ENCODE data around the gene TMEM88. TPM values are rescaled to one million over a fixed set of nuclear protein-coding genes. Genes with fewer than 3 reads are reported as not detected.

Gene TMEM88
- total and polyA plus RNA-seq, 2 of the 13 experiments (the other 11 are each of a cell fraction or from before 2014, with no cell fraction given), result 0.31 to 0.66 TPM

- TF ChIP-seq E2F1 (CRISPR knock-in tag; IDR thresholded peaks at IDR 0.05), result no peak
- no peak for TF ChIP-seq MYC (CRISPR knock-in tag; IDR thresholded peaks at IDR 0.05; ENCODE audit: borderline replicate concordance)
- TF ChIP-seq ZBTB14 (CRISPR knock-in tag; IDR thresholded peaks at IDR 0.05), result peak; percentile 34; the same call in 1 of the 2 replicates
- TF ChIP-seq SMAD1 (CRISPR knock-in tag; IDR thresholded peaks at IDR 0.05; ENCODE audit: borderline replicate concordance, low read depth), result no peak
- TF ChIP-seq ZNF281 (CRISPR knock-in tag; IDR thresholded peaks at IDR 0.05; ENCODE audit: borderline replicate concordance), result no peak
- no peak for TF ChIP-seq MLXIP (CRISPR knock-in tag; IDR thresholded peaks at IDR 0.05; ENCODE audit: borderline replicate concordance)
- no peak for TF ChIP-seq ZNF580 (CRISPR knock-in tag; IDR thresholded peaks at IDR 0.05; ENCODE audit: borderline replicate concordance, low read depth)
- TF ChIP-seq ZFP36L2 (CRISPR knock-in tag; IDR thresholded peaks at IDR 0.05), result no peak
- TF ChIP-seq MBNL3 (CRISPR knock-in tag; conservative IDR thresholded peaks at IDR 0.05), result no peak
- peak; percentile 15; the same call in 1 of the 2 replicates for TF ChIP-seq ZNF274 (CRISPR knock-in tag; IDR thresholded peaks at IDR 0.05)
- TF ChIP-seq ZNF674 (CRISPR knock-in tag; IDR thresholded peaks at IDR 0.05; ENCODE audit: low read depth), result no peak
- no peak for TF ChIP-seq ZSCAN20 (CRISPR knock-in tag; IDR thresholded peaks at IDR 0.05; ENCODE audit: borderline replicate concordance)
- peak; percentile 97 for TF ChIP-seq RBFOX2 (IDR thresholded peaks at IDR 0.05; ENCODE audit: low read depth, low read length)
- TF ChIP-seq PBX2 (CRISPR knock-in tag; IDR thresholded peaks at IDR 0.05), result no peak
Measured at GRCh38 chr17:7835814-7836595, 18.9 kb upstream of the TMEM88 start (continued).

All from HepG2 (cell line).